Esophagus squamous epithelium (tissue), 5 donors: ENCODE measurements around the gene NDRG4. TPM values are rescaled to one million over a fixed set of nuclear protein-coding genes. Genes with fewer than 3 reads are reported as not detected.
A peak's percentile ranks its signal among the peaks of the same experiment; 100 is the strongest.

Source experiments
- DNase-seq: peaks from one replicate; lab custom pipeline; 2025; lab: John Stamatoyannopoulos, UW
- H3K27ac ChIP-seq, 4 donors: fragments of 200-600 bp; sonication (generic); one replicate each; pipeline ENCODE4 v1.5.1; 2016 to 2019; ENCODE audit warnings: mild to moderate bottlenecking in 1 of 4
- H3K27me3 ChIP-seq, 4 donors: fragments of 200-600 bp; sonication (generic); 1 replicate in 3 of 4; 2 replicates in 1 of 4; pipeline versions ENCODE4 v1.5.1 to v1.6.0; 2017 to 2021; ENCODE audit warnings: antibody characterized with exemption in 1 of 4
- H3K36me3 ChIP-seq, 3 donors: fragments of 200-600 bp; sonication (generic); one replicate each; pipeline ENCODE4 v1.5.1; 2016 to 2019
- H3K4me1 ChIP-seq, 3 donors: fragments of 200-600 bp; sonication (generic); one replicate each; pipeline ENCODE4 v1.5.1; 2017 to 2019
- H3K4me3 ChIP-seq, 4 donors: fragments of 200-600 bp; sonication (generic); 1 replicate in 3 of 4; 2 replicates in 1 of 4; pipeline ENCODE4 v1.5.1; 2016 to 2019; ENCODE audit warnings: mild to moderate bottlenecking in 2 of 4, moderate library complexity in 1 of 4
- H3K9me3 ChIP-seq, 3 donors: fragments of 200-600 bp; sonication (generic); one replicate each; pipeline ENCODE4 v1.5.1; 2016 to 2019
- POLR2A ChIP-seq, 4 donors: fragments of 450-650 bp; IDR thresholded peaks; one replicate each; pipeline ENCODE4 v1.6.1; 2017; ENCODE audit warnings: antibody characterized with exemption in 4 of 4, mild to moderate bottlenecking in 4 of 4, moderate library complexity in 3 of 4
- WGBS, 2 donors: methylation state at CpG; one replicate each; pipeline ENCODE4 v1.1.5; 2018; 5-methylcytosine and 5-hydroxymethylcytosine counted together
- intact Hi-C: fragments of 100-400 bp; cut with DNase I; formaldehyde crosslinking; loops from one replicate; pipeline ENCODE4 v1.15.0; 2022
- total RNA-seq, 4 donors: library from RNA; depleted of rRNA; stranded (reverse); fragments of >200 nt; gene quantifications; one replicate each; pipeline ENCODE4 v1.1.0, GENCODE V29; 2016
- TF ChIP-seq, protein P1 (sequence below), 6 experiments: fragments of 450-650 bp in 4 of 6; fragments of 200-600 bp in 2 of 6; sonication (generic) in 2 of 6; IDR thresholded peaks; one replicate each; pipeline ENCODE4 v1.5.1; 2016 to 2019; ENCODE audit warnings: antibody characterized with exemption in 6 of 6, mild to moderate bottlenecking in 4 of 6, moderate library complexity in 4 of 6
- donor health status: DM: yes; HTN: yes; CAD: no.

The NDRG4 gene
- total RNA-seq, 4 donors from 2014 or later = 19.9 to 62.1 (median 27.8) TPM

DNA sequence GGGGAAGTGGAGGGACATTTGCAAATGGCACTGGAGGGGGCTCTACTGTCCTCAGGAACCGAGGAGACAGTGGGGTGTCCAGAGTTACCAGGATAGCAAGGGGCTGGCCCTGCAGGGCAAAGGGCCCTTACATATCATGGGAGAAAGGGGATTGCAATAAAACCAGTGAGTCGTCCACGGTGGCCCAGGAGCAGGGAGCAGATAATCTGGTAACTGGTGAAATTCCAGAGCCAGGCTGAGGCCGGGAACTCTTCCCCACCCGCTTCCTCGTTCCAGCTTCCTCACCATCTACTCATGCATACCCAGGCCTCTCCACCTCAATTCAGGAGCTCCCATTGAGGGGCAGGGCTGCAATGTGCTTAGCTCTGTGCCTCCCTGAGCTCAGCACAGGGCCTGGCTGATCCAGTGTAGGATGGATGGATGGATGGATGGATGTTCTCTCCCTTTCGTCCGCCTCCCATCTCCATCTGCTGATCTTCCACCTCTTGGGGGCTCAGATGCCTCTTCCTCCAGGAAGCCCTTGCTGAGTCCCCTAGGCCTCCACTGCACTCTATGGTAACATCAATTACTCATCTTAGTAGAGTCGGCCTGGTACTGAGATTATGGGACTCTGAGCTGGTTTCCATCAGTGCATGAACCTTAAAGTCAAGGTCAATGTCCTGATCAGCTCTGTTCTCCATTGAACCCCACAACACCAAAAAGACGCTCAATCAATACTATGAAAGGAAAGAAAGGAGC, 41.2 kb upstream of the NDRG4 start:
- WGBS, 2 donors = 82 to 88% methylated on average over 9 of the region's 10 CpGs
- intact Hi-C loops = no loop called here

DNA sequence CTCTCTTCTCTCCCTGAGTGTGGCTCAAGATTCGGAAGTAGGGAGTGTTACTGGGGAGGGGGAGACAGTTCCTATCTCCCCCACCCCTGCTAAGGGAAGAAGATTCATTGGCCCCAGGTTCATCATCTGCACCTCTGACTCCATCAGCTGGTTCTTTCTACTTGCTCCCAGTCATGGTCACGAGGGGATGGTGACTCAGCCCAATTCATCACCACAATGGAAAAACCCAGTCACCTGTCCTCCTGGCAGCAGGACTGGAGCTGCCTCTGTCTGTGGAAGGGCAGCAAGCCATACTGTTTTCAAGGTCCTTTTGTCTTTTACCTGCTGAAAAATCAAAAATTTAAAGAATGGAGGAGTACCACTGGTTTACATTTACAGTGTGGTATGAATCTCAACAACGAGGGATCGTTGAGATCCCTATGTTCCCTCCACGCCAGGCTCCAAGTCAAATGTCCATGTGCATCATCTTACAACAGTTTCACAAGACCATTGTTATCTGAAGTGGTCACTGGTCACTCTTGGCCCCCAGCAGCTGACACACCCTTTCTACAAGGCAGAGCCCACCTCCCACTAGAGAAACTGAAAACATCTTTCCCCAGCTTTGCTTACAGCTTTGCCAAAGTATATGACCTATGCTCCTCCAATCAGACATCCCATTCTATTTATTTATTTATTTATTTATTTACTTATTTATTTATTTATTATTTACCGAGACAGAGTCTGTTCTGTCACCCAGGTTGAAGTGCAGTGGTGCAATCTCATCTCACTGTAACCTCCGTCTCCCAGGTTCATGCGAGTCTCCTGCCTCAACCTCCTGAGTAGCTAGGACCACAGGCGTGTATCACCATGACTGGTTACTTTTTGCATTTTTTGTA, 40.4 kb upstream of the NDRG4 start:
- no peak overlapping the region for H3K27ac ChIP-seq
- no peak for DNase-seq
- peaks cover 0 to 22% (median 2%) of the 10 kb centered on the region in 4 donors for H3K27me3 ChIP-seq
- H3K36me3 ChIP-seq = no peaks in the 10 kb centered on the region
- no peak for TF ChIP-seq POLR2A (IDR thresholded peaks at IDR 0.05)
- TF ChIP-seq, protein P1, sequence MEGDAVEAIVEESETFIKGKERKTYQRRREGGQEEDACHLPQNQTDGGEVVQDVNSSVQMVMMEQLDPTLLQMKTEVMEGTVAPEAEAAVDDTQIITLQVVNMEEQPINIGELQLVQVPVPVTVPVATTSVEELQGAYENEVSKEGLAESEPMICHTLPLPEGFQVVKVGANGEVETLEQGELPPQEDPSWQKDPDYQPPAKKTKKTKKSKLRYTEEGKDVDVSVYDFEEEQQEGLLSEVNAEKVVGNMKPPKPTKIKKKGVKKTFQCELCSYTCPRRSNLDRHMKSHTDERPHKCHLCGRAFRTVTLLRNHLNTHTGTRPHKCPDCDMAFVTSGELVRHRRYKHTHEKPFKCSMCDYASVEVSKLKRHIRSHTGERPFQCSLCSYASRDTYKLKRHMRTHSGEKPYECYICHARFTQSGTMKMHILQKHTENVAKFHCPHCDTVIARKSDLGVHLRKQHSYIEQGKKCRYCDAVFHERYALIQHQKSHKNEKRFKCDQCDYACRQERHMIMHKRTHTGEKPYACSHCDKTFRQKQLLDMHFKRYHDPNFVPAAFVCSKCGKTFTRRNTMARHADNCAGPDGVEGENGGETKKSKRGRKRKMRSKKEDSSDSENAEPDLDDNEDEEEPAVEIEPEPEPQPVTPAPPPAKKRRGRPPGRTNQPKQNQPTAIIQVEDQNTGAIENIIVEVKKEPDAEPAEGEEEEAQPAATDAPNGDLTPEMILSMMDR (IDR thresholded peaks at IDR 0.05) = no peak
- intact Hi-C loops = no loop called here
- 75 to 78% methylated on average over 8 to 9 of the region's 9 CpGs for WGBS, 2 donors
- H3K4me3 ChIP-seq = no peak overlapping the region
- H3K9me3 ChIP-seq = no peaks in the 10 kb centered on the region
- H3K4me1 ChIP-seq = peaks cover 9 to 39% (median 10%) of the 10 kb centered on the region in 3 donors

More for the DNA sequence above, 41.2 kb upstream of the NDRG4 start:
- Histone ChIP-seq H3K4me1 (peaks cover 4 to 31% (median 6%) of the 10 kb centered on the region in 3 donors), H3K9me3 (no peaks in the 10 kb centered on the region), H3K4me3 (no peak overlapping the region), H3K27ac (no peak overlapping the region), H3K27me3 (peaks cover 0 to 14% (median 2%) of the 10 kb centered on the region in 4 donors), H3K36me3 (no peaks in the 10 kb centered on the region)
- no peak for TF ChIP-seq POLR2A (IDR thresholded peaks at IDR 0.05)
- TF ChIP-seq, protein P1 (IDR thresholded peaks at IDR 0.05) = no peak
- no peak for DNase-seq

DNA sequence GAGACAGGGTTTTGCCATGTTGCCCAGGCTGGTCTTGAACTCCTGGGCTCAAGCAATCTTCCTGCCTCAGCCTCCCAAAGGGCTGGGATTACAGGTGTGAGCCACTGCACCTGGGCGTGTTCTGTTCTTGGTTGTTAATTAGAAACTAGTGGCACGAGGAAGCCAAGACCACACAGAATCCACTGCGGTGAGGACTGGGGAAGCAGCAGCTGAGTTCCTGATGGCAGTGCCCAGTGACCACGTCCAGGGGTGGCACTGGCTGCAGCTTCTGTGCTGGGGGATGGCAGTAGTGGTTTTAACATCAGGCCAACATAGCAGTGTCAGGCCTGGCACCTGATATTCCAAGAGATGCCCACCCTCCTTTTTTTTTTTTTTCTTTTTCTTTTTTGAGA, 39.7 kb upstream of the NDRG4 start:
- 67 to 78% methylated on average over 1 to 2 of the region's 4 CpGs for WGBS, 2 donors
- Histone ChIP-seq H3K27ac (no peak overlapping the region), H3K27me3 (peaks cover 0 to 28% (median 2%) of the 10 kb centered on the region in 4 donors), H3K9me3 (no peaks in the 10 kb centered on the region), H3K4me3 (no peak overlapping the region), H3K4me1 (peaks cover 9 to 45% (median 16%) of the 10 kb centered on the region in 3 donors), H3K36me3 (no peaks in the 10 kb centered on the region)
- no peak for TF ChIP-seq POLR2A (IDR thresholded peaks at IDR 0.05)
- TF ChIP-seq, protein P1 (IDR thresholded peaks at IDR 0.05) = no peak
- intact Hi-C loops = no loop called here
- DNase-seq = no peak

DNA sequence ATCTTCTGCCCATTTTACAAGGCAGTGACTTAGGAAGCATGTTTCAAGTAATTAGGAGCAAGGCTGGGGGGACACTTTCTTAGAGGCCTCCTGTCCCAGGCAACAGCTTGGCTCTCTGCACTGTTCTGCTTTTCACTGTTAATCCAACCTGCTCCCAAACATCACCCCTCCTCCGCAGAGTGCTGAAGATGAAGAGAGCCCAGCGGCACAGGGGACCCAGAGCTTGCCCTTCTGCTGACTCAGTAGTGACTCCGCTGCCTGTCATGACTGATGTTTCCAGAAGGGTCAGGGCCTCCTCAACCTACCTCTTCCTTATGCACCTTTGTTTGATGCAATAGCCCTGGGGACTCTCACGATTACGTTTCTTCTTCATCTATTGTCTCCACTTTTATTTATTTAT, 38.9 kb upstream of the NDRG4 start:
- intact Hi-C loops = no loop called here
- Histone ChIP-seq H3K27ac (peak overlapping the region in 1 of 4 donors; percentile 50), H3K36me3 (no peaks in the 10 kb centered on the region), H3K4me1 (peaks cover 9 to 54% (median 16%) of the 10 kb centered on the region in 3 donors), H3K4me3 (no peak overlapping the region), H3K27me3 (peaks cover 0 to 37% (median 9%) of the 10 kb centered on the region in 4 donors), H3K9me3 (no peaks in the 10 kb centered on the region)
- 54 to 60% methylated on average over 5 of the region's 5 CpGs for WGBS, 2 donors
- no peak for TF ChIP-seq POLR2A (IDR thresholded peaks at IDR 0.05)
- TF ChIP-seq, protein P1 (IDR thresholded peaks at IDR 0.05) = no peak
- no peak for DNase-seq
